Fibroblast of lung (primary cell): Measurements from ENCODE around the gene PSMG4. TPM values are rescaled to one million over a fixed set of nuclear protein-coding genes. Genes with fewer than 3 reads are reported as not detected.

Source experiments
- DNase-seq, 2 donors: peaks; one replicate each; pipeline versions ENCODE4 v3.0.0 to v3.0.0-alpha.2; 2010; ENCODE audit warnings: low read depth in 2 of 2
- H2AFZ ChIP-seq: 2 replicates; pipeline ENCODE4 v1.5.1; 2012; ENCODE audit warnings: low read length, control low read depth, inconsistent platforms
- H3K27ac ChIP-seq: 2 replicates; pipeline ENCODE4 v1.5.1; 2011; ENCODE audit warnings: low read length, control low read depth; ENCODE audit not compliant: insufficient read depth
- H3K27me3 ChIP-seq: 2 replicates; pipeline ENCODE4 v1.5.1; 2011; ENCODE audit warnings: mild to moderate bottlenecking, low read length; ENCODE audit not compliant: control insufficient read depth, insufficient read depth
- H3K36me3 ChIP-seq: 2 replicates; pipeline ENCODE4 v1.5.1; 2011; ENCODE audit warnings: low read length; ENCODE audit not compliant: control insufficient read depth, insufficient read depth
- H3K4me1 ChIP-seq: 2 replicates; pipeline ENCODE4 v1.5.1; 2011; ENCODE audit warnings: low read length; ENCODE audit not compliant: control insufficient read depth, insufficient read depth; ENCODE audit errors: extremely low read depth
- H3K4me2 ChIP-seq: 2 replicates; pipeline ENCODE4 v1.5.1; 2011; ENCODE audit warnings: low read length, control low read depth; ENCODE audit not compliant: insufficient read depth; ENCODE audit errors: extremely low read depth
- H3K4me3 ChIP-seq, 4 experiments: fragments of 200-600 bp in 1 of 4; sonication (generic) in 1 of 4; replicated peaks in 1 of 4; 2 replicates each; pipeline ENCODE4 v1.5.1; 2011 to 2016; ENCODE audit warnings: low read length in 4 of 4, low read depth in 3 of 4, mild to moderate bottlenecking in 3 of 4, control low read depth in 2 of 4, inconsistent platforms in 1 of 4, mixed read lengths in 1 of 4; ENCODE audit not compliant: insufficient read depth in 1 of 4; ENCODE audit errors: control extremely low read depth in 1 of 4
- H3K79me2 ChIP-seq: 2 replicates; pipeline ENCODE4 v1.5.1; 2012; ENCODE audit warnings: mild to moderate bottlenecking, low read length, inconsistent platforms; ENCODE audit not compliant: control insufficient read depth, insufficient read depth
- H3K9ac ChIP-seq: 2 replicates; pipeline ENCODE4 v1.5.1; 2011; ENCODE audit warnings: mild to moderate bottlenecking, low read length, control low read depth; ENCODE audit not compliant: insufficient read depth
- H3K9me3 ChIP-seq: 2 replicates; pipeline ENCODE4 v1.5.1; 2012; ENCODE audit warnings: low read depth, low read length; ENCODE audit not compliant: control insufficient read depth, insufficient read depth
- H4K20me1 ChIP-seq: 2 replicates; pipeline ENCODE4 v1.5.1; 2011; ENCODE audit warnings: low read length; ENCODE audit not compliant: control insufficient read depth, insufficient read depth; ENCODE audit errors: extremely low read depth
- EZH2 ChIP-seq: IDR thresholded peaks from 2 replicates; pipeline ENCODE4 v1.5.1; 2012; ENCODE audit warnings: low read length, control low read depth, mild to moderate bottlenecking; ENCODE audit errors: missing control alignments
- polyA plus RNA-seq, 2 donors: library from polyadenylated mRNA; depleted of rRNA in 1 of 2; stranded (reverse) in 1 of 2; unstranded in 1 of 2; fragments of >200 nt; gene quantifications; 2 replicates each; pipeline ENCODE4 v1.2.1, GENCODE V29; 2011 to 2012; ENCODE audit warnings: missing spikeins in 1 of 2
- total RNA-seq: library from RNA; depleted of rRNA; stranded (reverse); fragments of >200 nt; gene quantifications from 2 replicates; pipeline ENCODE4 v1.2.1, GENCODE V29; 2014
- TF ChIP-seq, protein P1 (sequence below), 2 donors: IDR thresholded peaks in 1 of 2; conservative IDR thresholded peaks in 1 of 2; 1 replicate in 1 of 2; 2 replicates in 1 of 2; pipeline ENCODE4 v1.5.1; 2011 to 2012; ENCODE audit warnings: low read length in 2 of 2, control low read depth in 1 of 2, inconsistent platforms in 1 of 2, low read depth in 1 of 2, mild to moderate bottlenecking in 1 of 2

Gene PSMG4
- total and polyA plus RNA-seq, 2 donors (not counting 1 experiment from before 2014, with no cell fraction given), result 12.5 to 34.2 TPM

DNA sequence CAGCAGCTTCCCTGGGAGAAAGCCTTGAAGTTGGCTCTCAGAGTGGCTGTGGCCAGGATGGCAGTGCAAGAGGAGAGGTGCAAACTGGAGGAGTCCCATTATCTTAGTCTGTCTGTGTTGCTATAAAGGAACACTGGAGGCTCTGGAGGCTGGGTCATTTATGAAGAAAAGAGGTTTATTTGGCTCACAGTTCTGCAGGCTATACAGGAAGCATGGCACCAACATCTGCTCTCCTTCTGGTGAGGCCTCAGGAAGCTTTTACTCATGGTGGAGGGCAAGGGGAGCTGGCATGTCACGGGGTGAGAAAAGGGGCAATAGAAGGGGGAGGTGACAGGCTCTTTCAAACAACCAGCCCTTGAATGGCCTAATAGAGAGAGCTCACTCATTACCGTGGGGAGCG is 47.1 kb downstream of the PSMG4 start:
- Histone ChIP-seq H3K27ac (no peak overlapping the region), H4K20me1 (no peaks in the 10 kb centered on the region), H3K4me2 (no peak overlapping the region), H3K4me3 (no peak overlapping the region), H3K36me3 (no peaks in the 10 kb centered on the region), H2AFZ (no peak overlapping the region), H3K4me1 (no peaks in the 10 kb centered on the region), H3K79me2 (no peaks in the 10 kb centered on the region), H3K9me3 (no peaks in the 10 kb centered on the region), H3K27me3 (no peaks in the 10 kb centered on the region), H3K9ac (no peak overlapping the region)
- TF ChIP-seq, protein P1, sequence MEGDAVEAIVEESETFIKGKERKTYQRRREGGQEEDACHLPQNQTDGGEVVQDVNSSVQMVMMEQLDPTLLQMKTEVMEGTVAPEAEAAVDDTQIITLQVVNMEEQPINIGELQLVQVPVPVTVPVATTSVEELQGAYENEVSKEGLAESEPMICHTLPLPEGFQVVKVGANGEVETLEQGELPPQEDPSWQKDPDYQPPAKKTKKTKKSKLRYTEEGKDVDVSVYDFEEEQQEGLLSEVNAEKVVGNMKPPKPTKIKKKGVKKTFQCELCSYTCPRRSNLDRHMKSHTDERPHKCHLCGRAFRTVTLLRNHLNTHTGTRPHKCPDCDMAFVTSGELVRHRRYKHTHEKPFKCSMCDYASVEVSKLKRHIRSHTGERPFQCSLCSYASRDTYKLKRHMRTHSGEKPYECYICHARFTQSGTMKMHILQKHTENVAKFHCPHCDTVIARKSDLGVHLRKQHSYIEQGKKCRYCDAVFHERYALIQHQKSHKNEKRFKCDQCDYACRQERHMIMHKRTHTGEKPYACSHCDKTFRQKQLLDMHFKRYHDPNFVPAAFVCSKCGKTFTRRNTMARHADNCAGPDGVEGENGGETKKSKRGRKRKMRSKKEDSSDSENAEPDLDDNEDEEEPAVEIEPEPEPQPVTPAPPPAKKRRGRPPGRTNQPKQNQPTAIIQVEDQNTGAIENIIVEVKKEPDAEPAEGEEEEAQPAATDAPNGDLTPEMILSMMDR (conservative IDR thresholded peaks at IDR 0.05 in 1 of 2, IDR thresholded peaks at IDR 0.05 in 1 of 2; ENCODE audit: low read depth in 1 of 2, low read length in 2 of 2), result no peak
- TF ChIP-seq EZH2, result no peak
- no peak for DNase-seq

DNA sequence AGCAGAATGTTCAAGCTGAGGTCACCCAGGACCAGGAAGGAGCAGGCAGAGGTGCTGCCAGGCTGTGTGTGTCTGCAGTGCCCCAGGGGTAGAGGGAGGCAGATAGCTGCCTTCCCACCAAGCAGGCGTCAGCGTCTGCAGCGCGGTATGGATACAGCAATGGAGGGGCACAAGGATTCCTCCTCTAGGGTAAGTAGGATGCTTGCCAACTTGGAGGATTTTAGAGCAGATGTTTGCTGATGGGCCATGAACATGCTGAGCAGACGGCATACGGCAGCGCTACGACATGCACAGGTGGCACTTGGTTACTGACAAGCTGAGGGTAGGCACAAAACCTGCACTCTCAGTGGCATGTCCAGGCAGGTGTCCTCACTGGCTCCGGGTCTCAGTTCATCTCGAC is 48.1 kb downstream of the PSMG4 start:
- Histone ChIP-seq H3K4me3 (no peak overlapping the region), H3K4me1 (no peaks in the 10 kb centered on the region), H3K27ac (no peak overlapping the region), H3K4me2 (no peak overlapping the region), H2AFZ (no peak overlapping the region), H3K9ac (no peak overlapping the region), H3K36me3 (no peaks in the 10 kb centered on the region), H4K20me1 (no peaks in the 10 kb centered on the region), H3K79me2 (no peaks in the 10 kb centered on the region), H3K27me3 (no peaks in the 10 kb centered on the region), H3K9me3 (no peaks in the 10 kb centered on the region)
- DNase-seq, result no peak
- TF ChIP-seq, protein P1 (conservative IDR thresholded peaks at IDR 0.05 in 1 of 2, IDR thresholded peaks at IDR 0.05 in 1 of 2; ENCODE audit: low read depth in 1 of 2, low read length in 2 of 2), result no peak
- no peak for TF ChIP-seq EZH2

DNA sequence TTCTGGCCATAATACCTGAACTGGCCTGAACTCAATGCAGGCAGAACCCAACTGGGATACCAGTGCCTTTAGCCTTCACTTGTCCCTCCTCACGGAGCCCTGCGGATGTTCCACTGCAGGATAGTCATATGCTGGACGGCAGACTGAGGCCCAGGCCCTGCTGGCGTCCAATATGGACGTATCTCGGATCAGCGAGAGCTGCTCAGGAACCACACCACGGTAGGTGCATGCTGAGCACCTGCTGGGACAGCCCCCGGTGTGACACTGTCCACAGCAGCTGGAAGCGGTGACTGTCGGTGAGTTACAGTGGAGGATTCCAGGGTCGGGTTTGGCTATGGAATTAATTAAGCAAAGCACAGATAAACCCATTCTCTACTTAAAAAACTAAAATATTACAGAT is 48.7 kb downstream of the PSMG4 start:
- H3K4me1 ChIP-seq, result no peaks in the 10 kb centered on the region
- DNase-seq, result no peak
- H2AFZ ChIP-seq, result no peak overlapping the region
- no peak overlapping the region for H3K4me2 ChIP-seq
- no peak for TF ChIP-seq EZH2
- TF ChIP-seq, protein P1 (conservative IDR thresholded peaks at IDR 0.05 in 1 of 2, IDR thresholded peaks at IDR 0.05 in 1 of 2; ENCODE audit: low read depth in 1 of 2, low read length in 2 of 2), result no peak
- H3K4me3 ChIP-seq, result no peak overlapping the region
- H3K9me3 ChIP-seq, result no peaks in the 10 kb centered on the region
- no peaks in the 10 kb centered on the region for H3K79me2 ChIP-seq
- no peak overlapping the region for H3K27ac ChIP-seq
- H3K27me3 ChIP-seq, result no peaks in the 10 kb centered on the region
- H3K9ac ChIP-seq, result no peak overlapping the region
- H4K20me1 ChIP-seq, result no peaks in the 10 kb centered on the region
- no peaks in the 10 kb centered on the region for H3K36me3 ChIP-seq
